Breast epithelium (tissue), 4 donors: ENCODE data around the gene TPCN2. TPM values are rescaled to one million over a fixed set of nuclear protein-coding genes. Genes with fewer than 3 reads are reported as not detected.

Source experiments
- DNase-seq, 2 donors: peaks; one replicate each; pipeline ENCODE4 v3.0.0-alpha.2; 2019; ENCODE audit warnings: low spot score in 2 of 2
- H3K27ac ChIP-seq, 2 donors: fragments of 200-600 bp; sonication (generic) in 1 of 2; one replicate each; pipeline ENCODE4 v1.5.1; 2016 to 2019; ENCODE audit warnings: mild to moderate bottlenecking in 1 of 2
- H3K27me3 ChIP-seq, 2 donors: fragments of 200-600 bp; sonication (generic) in 1 of 2; one replicate each; pipeline versions ENCODE4 v1.5.1 to v1.6.0; 2017 to 2019; ENCODE audit warnings: control low read depth in 1 of 2, mild to moderate bottlenecking in 1 of 2
- H3K36me3 ChIP-seq: fragments of 200-600 bp; one replicate; pipeline ENCODE4 v1.5.1; 2019
- H3K4me1 ChIP-seq, 2 donors: fragments of 200-600 bp; sonication (generic); one replicate each; pipeline ENCODE4 v1.5.1; 2016 to 2019; ENCODE audit warnings: control low read depth in 1 of 2
- H3K4me3 ChIP-seq, 3 donors: fragments of 200-600 bp; sonication (generic); 1 replicate in 2 of 3; 2 replicates in 1 of 3; pipeline ENCODE4 v1.5.1; 2016 to 2019; ENCODE audit warnings: mild to moderate bottlenecking in 3 of 3, moderate library complexity in 2 of 3
- H3K9me3 ChIP-seq, 2 donors: fragments of 200-600 bp; sonication (generic) in 1 of 2; one replicate each; pipeline ENCODE4 v1.5.1; 2016 to 2019; ENCODE audit warnings: control low read depth in 1 of 2
- POLR2A ChIP-seq: fragments of 450-650 bp; IDR thresholded peaks from one replicate; pipeline ENCODE4 v1.6.1; 2016; ENCODE audit warnings: antibody characterized with exemption, mild to moderate bottlenecking, moderate library complexity
- POLR2AphosphoS5 ChIP-seq, 3 donors: sonication (generic); formaldehyde crosslinking; IDR thresholded peaks; one replicate each; pipeline ENCODE4 v1.6.1; 2017; ENCODE audit warnings: antibody characterized with exemption in 3 of 3
- intact Hi-C: fragments of 100-400 bp; cut with DNase I; formaldehyde crosslinking; loops from one replicate; pipeline ENCODE4 v1.15.1; 2023; ENCODE audit warnings: low total_unique reads
- total RNA-seq, 3 donors: library from RNA; depleted of rRNA; stranded (reverse); fragments of >200 nt; gene quantifications; one replicate each; pipeline ENCODE4 v1.1.0, GENCODE V29; 2016
- TF ChIP-seq, protein P1 (sequence below), 3 donors: fragments of 450-650 bp; IDR thresholded peaks; one replicate each; pipeline ENCODE4 v1.5.1; 2016 to 2017; ENCODE audit warnings: antibody characterized with exemption in 3 of 3, mild to moderate bottlenecking in 3 of 3, moderate library complexity in 3 of 3

TPCN2 gene
- total RNA-seq, 3 donors from 2014 or later: 13.0 to 18.0 (median 13.8) TPM

- no peaks in the 10 kb centered on the region for H3K9me3 ChIP-seq
- no peak for DNase-seq
- H3K4me3 ChIP-seq: no peak overlapping the region
- no peak overlapping the region for H3K27ac ChIP-seq
- intact Hi-C loops: no loop called here
- TF ChIP-seq POLR2AphosphoS5 (IDR thresholded peaks at IDR 0.05): no peak
- peaks cover 0 to 3% of the 10 kb centered on the region in 2 donors for H3K4me1 ChIP-seq
- H3K36me3 ChIP-seq: no peaks in the 10 kb centered on the region
- H3K27me3 ChIP-seq: no peaks in the 10 kb centered on the region
Observed at GRCh38 chr11:69109101-69109500, 60.4 kb downstream of the TPCN2 start.

GRCh38 chr11:69110451-69110850 lies 61.7 kb downstream of the TPCN2 start:
- Histone ChIP-seq H3K36me3 (no peaks in the 10 kb centered on the region), H3K4me3 (no peak overlapping the region), H3K4me1 (no peaks in the 10 kb centered on the region), H3K9me3 (no peaks in the 10 kb centered on the region), H3K27ac (no peak overlapping the region), H3K27me3 (no peaks in the 10 kb centered on the region)
- no peak for DNase-seq
- TF ChIP-seq POLR2AphosphoS5 (IDR thresholded peaks at IDR 0.05) (no peak), POLR2A (no peak)
- TF ChIP-seq, protein P1, sequence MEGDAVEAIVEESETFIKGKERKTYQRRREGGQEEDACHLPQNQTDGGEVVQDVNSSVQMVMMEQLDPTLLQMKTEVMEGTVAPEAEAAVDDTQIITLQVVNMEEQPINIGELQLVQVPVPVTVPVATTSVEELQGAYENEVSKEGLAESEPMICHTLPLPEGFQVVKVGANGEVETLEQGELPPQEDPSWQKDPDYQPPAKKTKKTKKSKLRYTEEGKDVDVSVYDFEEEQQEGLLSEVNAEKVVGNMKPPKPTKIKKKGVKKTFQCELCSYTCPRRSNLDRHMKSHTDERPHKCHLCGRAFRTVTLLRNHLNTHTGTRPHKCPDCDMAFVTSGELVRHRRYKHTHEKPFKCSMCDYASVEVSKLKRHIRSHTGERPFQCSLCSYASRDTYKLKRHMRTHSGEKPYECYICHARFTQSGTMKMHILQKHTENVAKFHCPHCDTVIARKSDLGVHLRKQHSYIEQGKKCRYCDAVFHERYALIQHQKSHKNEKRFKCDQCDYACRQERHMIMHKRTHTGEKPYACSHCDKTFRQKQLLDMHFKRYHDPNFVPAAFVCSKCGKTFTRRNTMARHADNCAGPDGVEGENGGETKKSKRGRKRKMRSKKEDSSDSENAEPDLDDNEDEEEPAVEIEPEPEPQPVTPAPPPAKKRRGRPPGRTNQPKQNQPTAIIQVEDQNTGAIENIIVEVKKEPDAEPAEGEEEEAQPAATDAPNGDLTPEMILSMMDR (IDR thresholded peaks at IDR 0.05): no peak
- intact Hi-C loops: no loop called here

DNA sequence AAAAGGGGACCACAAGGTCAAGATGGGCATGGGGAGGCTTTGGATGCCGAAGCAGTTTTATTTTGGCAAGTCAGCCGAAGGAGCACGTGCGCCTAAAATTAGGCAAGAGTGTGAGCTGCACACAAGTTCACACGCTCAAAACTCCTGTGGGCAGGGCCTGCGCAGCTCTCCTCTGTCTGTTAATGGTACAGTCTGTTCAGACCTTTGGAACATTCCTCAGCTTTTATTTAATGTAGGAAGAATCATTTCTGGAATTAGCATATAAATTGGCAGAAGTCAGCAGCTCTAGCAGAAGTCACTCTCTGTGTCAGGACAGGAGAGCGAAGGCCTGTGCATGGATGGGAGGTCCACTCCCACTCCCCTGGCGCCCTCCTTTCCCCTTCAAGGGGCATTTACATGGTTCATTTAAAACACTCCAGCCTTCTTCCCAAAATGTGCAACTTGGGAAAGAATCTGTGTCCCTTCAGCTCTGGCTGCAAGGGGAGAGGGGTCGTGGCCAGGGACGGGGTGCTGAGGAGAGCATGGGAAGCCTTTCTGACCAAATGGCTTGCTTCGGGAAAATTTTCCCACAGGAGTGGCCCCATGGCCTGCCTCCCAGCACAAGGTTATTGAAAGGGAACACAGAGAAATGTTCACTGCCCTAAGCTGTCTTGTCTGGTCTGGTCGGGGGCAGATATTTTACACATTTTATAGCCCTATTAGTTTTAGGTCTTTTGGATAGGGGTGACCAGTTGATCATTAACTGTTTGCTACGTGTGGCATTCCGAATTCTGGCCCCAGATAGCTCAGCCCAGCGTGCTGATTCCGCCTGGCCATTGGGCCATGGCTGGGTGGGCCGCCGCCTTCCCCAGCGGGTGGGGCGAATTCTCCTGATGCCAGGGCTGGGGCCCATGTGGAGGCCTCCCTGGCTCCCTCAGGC lies 63.2 kb downstream of the TPCN2 start:
- Histone ChIP-seq H3K36me3 (no peaks in the 10 kb centered on the region), H3K9me3 (no peaks in the 10 kb centered on the region), H3K27ac (no peak overlapping the region), H3K4me1 (no peaks in the 10 kb centered on the region), H3K27me3 (no peaks in the 10 kb centered on the region), H3K4me3 (no peak overlapping the region)
- intact Hi-C loops: no loop called here
- TF ChIP-seq POLR2A: no peak
- DNase-seq: no peak

DNA sequence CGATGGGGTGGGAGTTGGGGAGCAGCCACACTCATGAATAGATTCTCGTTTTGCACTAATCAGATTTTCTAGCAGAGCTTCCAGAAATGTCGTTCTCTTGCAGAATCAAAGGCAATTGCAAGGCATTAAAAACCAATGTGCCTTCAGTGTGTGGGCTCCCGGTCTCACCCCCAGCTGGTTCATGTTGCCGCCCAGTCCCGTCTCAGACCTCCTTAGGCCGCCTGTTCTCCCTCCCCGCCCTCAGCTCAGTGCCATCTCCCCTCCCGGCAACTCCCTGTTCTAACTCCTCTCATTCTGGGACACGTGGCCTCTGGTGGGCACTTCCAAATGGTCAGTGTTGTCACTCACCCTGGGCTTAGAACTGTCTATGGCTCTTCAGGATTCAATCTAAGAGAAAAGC lies 64.5 kb downstream of the TPCN2 start:
- H3K27ac ChIP-seq: no peak overlapping the region
- no peaks in the 10 kb centered on the region for H3K9me3 ChIP-seq
- no peaks in the 10 kb centered on the region for H3K4me1 ChIP-seq
- H3K4me3 ChIP-seq: no peak overlapping the region
- H3K27me3 ChIP-seq: no peaks in the 10 kb centered on the region
- TF ChIP-seq, protein P1 (IDR thresholded peaks at IDR 0.05): no peak
- no peak for TF ChIP-seq POLR2AphosphoS5 (IDR thresholded peaks at IDR 0.05)
- TF ChIP-seq POLR2A: no peak
- DNase-seq: no peak
- intact Hi-C loops: no loop called here
- no peaks in the 10 kb centered on the region for H3K36me3 ChIP-seq

DNA sequence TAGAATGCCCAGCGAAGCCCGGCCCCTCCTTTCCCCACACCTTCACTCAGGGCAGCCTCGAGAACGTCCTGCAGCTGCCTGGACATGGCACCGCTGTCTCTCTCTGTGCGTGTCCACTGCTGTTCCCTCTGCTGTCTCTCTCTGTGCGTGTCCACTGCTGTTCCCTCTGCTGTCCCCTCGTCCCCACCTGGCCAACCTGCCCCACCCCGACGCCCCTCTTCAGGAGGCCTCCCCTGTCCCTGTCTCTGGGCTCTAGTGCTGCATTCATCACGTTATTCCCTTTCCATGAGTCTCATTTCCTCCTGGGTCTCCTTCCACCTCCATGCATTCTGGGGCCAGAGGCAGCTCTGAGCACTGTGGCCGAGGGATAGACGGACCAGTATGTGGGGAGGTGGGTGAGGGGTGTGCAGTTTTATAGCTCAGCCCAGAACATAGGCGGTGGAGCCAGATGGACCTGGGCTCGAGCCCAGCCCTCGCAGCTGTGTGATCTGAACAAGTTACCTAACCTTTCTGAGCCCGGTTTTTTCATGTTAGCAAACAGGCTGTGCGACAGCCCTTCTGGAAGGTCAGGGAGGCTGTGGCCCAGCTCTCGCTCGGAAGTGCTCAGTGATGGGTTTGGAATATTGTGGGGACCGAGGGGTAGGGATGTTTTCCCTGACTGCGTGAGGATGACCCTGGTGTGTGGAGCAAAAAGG lies 65.1 kb downstream of the TPCN2 start:
- H3K36me3 ChIP-seq: no peaks in the 10 kb centered on the region
- H3K4me3 ChIP-seq: no peak overlapping the region
- TF ChIP-seq, protein P1 (IDR thresholded peaks at IDR 0.05): no peak
- TF ChIP-seq POLR2AphosphoS5 (IDR thresholded peaks at IDR 0.05) (no peak), POLR2A (no peak)
- intact Hi-C loops: no loop called here
- H3K9me3 ChIP-seq: no peaks in the 10 kb centered on the region
- H3K27ac ChIP-seq: no peak overlapping the region
- no peak for DNase-seq
- no peaks in the 10 kb centered on the region for H3K4me1 ChIP-seq
- no peaks in the 10 kb centered on the region for H3K27me3 ChIP-seq

DNA sequence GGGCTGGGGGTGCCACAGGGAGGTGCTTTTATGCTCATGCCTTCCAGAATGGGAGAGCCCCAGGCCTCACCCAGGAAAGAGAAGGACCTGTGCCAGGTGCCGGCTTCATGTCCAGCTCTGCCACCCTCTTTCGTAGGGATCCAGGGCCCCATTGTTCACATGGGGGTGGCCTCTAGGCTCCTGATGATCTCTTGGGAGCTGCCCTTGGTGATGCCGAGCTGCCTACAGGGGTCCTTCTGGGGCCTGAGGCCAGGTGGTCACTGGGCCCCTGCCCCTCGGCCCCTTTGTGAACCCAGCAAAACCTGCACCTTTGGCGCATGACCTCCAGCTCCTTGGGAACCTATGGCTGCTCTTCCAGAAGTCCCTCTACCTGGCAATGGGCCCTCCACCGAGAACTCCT lies 65.6 kb downstream of the TPCN2 start:
- H3K4me3 ChIP-seq: no peak overlapping the region
- no peak for DNase-seq
- no peaks in the 10 kb centered on the region for H3K27me3 ChIP-seq
- intact Hi-C loops: no loop called here
- no peak overlapping the region for H3K27ac ChIP-seq
- H3K4me1 ChIP-seq: no peaks in the 10 kb centered on the region
- TF ChIP-seq POLR2AphosphoS5 (IDR thresholded peaks at IDR 0.05) (no peak), POLR2A (no peak)
- TF ChIP-seq, protein P1 (IDR thresholded peaks at IDR 0.05): no peak
- H3K9me3 ChIP-seq: peaks cover 0 to 4% of the 10 kb centered on the region in 2 donors
- H3K36me3 ChIP-seq: no peaks in the 10 kb centered on the region
